ENCODE measurements around the gene KCNT1. TPM values are rescaled to one million over a fixed set of nuclear protein-coding genes. Genes with fewer than 3 reads are reported as not detected.

The KCNT1 gene
- total RNA-seq, 1 experiment from 2014 or later = not detected

DNA sequence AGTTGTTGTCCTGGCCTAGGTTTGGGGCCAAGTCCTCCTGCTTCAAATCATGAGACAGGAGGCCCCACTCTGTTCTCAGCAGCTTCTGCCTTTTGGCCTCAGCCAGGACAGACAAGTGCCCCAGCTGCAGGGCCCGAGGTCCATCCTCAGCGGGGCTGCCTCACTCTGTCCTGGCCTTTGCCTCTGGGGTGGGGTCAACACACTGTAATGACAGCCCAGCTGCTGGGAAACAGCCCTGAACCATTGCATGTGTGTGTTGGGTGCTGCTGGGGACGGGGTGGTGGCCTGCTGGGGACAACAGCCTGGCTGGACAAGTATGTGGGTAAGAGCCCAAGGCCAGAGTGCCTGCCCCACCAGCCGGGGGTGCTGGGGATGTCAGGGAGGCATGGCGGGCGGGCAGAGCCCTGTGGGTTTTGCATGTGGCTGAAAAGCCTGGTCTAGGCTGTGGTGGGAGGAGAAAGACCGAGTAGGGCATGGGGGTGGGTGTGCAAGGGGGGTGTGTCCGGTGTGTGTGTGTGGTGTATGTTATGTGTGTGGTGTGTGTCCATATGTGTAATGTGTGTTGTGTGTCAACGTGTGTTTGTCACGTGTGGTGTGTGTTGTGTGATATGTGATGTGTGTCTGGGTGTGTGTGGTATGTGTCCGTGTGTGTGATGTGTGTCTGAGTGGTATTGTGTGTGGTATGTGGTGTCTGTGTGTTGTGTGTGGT lies 71.7 kb downstream of the KCNT1 start:
- Histone ChIP-seq H4K20me1 (ENCODE audit: insufficient read depth) (no peaks in the 10 kb centered on the region), H3K4me2 (no peak overlapping the region), H2AFZ (no peak overlapping the region), H3K27me3 (ENCODE audit: insufficient read depth, low read depth) (no peaks in the 10 kb centered on the region), H3K79me2 (ENCODE audit: low read depth) (no peaks in the 10 kb centered on the region), H3K9me2 (ENCODE audit: insufficient read depth) (no peaks in the 10 kb centered on the region), H3K4me1 (replicated peaks; ENCODE audit: insufficient read depth) (no peaks in the 10 kb centered on the region), H3K36me3 (ENCODE audit: low read depth) (no peaks in the 10 kb centered on the region), H3K27ac (no peak overlapping the region), H3K4me3 (no peak overlapping the region), H3F3A (ENCODE audit: insufficient read depth, low read depth) (no peaks in the 10 kb centered on the region), H3K9me3 (ENCODE audit: insufficient read depth, low read depth) (no peaks in the 10 kb centered on the region)
- BruUV-seq (replicated peaks) = no TSS peak
- ChIA-PET POLR2A (ENCODE audit: unreplicated experiment) (no interaction called here), CTCF (no interaction called here)
- TF ChIP-seq, protein P1, sequence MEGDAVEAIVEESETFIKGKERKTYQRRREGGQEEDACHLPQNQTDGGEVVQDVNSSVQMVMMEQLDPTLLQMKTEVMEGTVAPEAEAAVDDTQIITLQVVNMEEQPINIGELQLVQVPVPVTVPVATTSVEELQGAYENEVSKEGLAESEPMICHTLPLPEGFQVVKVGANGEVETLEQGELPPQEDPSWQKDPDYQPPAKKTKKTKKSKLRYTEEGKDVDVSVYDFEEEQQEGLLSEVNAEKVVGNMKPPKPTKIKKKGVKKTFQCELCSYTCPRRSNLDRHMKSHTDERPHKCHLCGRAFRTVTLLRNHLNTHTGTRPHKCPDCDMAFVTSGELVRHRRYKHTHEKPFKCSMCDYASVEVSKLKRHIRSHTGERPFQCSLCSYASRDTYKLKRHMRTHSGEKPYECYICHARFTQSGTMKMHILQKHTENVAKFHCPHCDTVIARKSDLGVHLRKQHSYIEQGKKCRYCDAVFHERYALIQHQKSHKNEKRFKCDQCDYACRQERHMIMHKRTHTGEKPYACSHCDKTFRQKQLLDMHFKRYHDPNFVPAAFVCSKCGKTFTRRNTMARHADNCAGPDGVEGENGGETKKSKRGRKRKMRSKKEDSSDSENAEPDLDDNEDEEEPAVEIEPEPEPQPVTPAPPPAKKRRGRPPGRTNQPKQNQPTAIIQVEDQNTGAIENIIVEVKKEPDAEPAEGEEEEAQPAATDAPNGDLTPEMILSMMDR (conservative IDR thresholded peaks at IDR 0.05) = no peak
- no peak for TF ChIP-seq EZH2 (IDR thresholded peaks at IDR 0.05; ENCODE audit: low read depth)
- intact Hi-C loops (cut with micrococcal nuclease; ENCODE audit: unreplicated experiment) = no loop called here
- no peak for DNase-seq

DNA sequence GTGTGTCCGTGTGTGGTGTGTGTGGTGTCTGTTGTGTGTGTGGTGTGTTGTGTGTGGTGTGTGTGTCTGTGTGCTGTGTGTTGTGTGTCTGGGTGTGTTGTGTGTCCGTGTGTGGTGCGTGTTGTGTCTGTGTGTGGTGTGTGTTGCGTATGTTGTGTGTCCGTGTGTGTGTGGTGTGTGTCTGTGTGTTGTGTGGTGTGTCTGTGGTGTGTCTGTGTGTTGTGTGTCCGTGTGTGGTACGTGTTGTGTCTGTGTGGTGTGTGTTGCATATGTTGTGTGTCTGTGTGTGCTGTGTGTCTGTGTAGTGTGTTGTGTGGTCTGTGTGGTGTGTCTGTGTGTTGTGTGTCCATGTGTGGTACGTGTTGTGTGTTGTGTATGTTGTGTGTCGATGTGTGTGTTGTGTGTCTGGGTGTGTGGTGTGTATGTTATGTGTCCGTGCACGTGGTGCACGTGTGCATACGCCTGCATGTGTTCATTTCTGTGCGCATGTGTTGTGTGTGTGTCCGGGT lies 72.3 kb downstream of the KCNT1 start:
- Histone ChIP-seq H3K27me3 (ENCODE audit: insufficient read depth, low read depth) (no peaks in the 10 kb centered on the region), H3K4me1 (replicated peaks; ENCODE audit: insufficient read depth) (no peaks in the 10 kb centered on the region), H3K9me3 (ENCODE audit: insufficient read depth, low read depth) (no peaks in the 10 kb centered on the region), H3K36me3 (ENCODE audit: low read depth) (no peaks in the 10 kb centered on the region), H3K4me2 (no peak overlapping the region), H2AFZ (no peak overlapping the region), H3K9me2 (ENCODE audit: insufficient read depth) (no peaks in the 10 kb centered on the region), H3K27ac (no peak overlapping the region), H4K20me1 (ENCODE audit: insufficient read depth) (no peaks in the 10 kb centered on the region), H3F3A (ENCODE audit: insufficient read depth, low read depth) (no peaks in the 10 kb centered on the region), H3K4me3 (no peak overlapping the region), H3K79me2 (ENCODE audit: low read depth) (no peaks in the 10 kb centered on the region)
- BruUV-seq (replicated peaks) = no TSS peak
- intact Hi-C loops (cut with micrococcal nuclease; ENCODE audit: unreplicated experiment) = no loop called here
- CTCF ChIA-PET = no interaction called here
- no peak for DNase-seq
- POLR2A ChIA-PET (ENCODE audit: unreplicated experiment) = no interaction called here
- TF ChIP-seq, protein P1 (conservative IDR thresholded peaks at IDR 0.05) = no peak
- TF ChIP-seq EZH2 (IDR thresholded peaks at IDR 0.05; ENCODE audit: low read depth) = no peak

DNA sequence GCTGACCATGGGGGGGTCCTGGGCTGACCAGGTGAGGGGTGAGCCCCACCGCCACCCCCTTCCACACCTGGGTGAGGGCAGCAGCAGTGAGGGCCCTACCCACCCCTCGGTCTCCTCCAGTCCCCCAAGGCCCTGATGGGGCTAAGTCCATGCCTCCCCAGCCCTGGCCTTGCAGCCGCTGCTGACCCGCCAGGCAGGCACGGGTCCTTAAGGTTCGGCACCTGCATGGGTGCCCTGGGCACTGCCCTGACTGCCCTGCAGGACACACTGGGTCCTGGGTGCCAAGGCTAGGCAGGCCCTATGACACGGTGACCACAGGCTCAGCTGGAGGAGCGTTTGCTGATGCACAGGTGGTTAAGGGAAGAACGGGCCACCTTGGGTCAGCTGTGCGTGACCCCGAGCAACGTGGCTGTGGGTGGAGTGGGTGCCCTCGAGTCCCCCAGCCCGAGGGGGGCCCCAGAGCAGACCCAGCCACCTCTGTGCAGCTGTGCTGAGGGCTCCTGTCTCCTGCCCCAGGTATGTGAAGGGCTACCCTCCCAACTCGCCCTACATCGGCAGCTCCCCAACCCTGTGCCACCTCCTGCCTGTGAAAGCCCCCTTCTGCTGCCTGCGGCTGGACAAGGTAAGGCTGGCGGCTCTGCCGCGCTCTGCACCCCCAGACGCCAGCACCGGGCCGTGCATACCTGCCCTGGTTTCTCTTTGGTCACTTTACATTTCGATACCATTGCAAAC lies 73.0 kb downstream of the KCNT1 start:
- H2AFZ ChIP-seq = no peak overlapping the region
- intact Hi-C loops (cut with micrococcal nuclease; ENCODE audit: unreplicated experiment) = no loop called here
- no peak for DNase-seq
- no peaks in the 10 kb centered on the region for H3K4me1 ChIP-seq (replicated peaks; ENCODE audit: insufficient read depth)
- H3K4me2 ChIP-seq = no peak overlapping the region
- no TSS peak for BruUV-seq (replicated peaks)
- TF ChIP-seq EZH2 (IDR thresholded peaks at IDR 0.05; ENCODE audit: low read depth) = no peak
- TF ChIP-seq, protein P1 (conservative IDR thresholded peaks at IDR 0.05) = no peak
- H3K9me3 ChIP-seq (ENCODE audit: insufficient read depth, low read depth) = no peaks in the 10 kb centered on the region
- no peaks in the 10 kb centered on the region for H3K79me2 ChIP-seq (ENCODE audit: low read depth)
- H3K4me3 ChIP-seq = no peak overlapping the region
- ChIA-PET CTCF (no interaction called here), POLR2A (ENCODE audit: unreplicated experiment) (no interaction called here)
- no peaks in the 10 kb centered on the region for H3K36me3 ChIP-seq (ENCODE audit: low read depth)
- no peak overlapping the region for H3K27ac ChIP-seq
- H3K9me2 ChIP-seq (ENCODE audit: insufficient read depth) = no peaks in the 10 kb centered on the region
- no peaks in the 10 kb centered on the region for H3F3A ChIP-seq (ENCODE audit: insufficient read depth, low read depth)
- H3K27me3 ChIP-seq (ENCODE audit: insufficient read depth, low read depth) = no peaks in the 10 kb centered on the region
- no peaks in the 10 kb centered on the region for H4K20me1 ChIP-seq (ENCODE audit: insufficient read depth)
